Endothelial cell of umbilical vein (primary cell): ENCODE measurements around the gene RBM5.

Experiments used
- CTCF ChIP-seq, 2 donors: IDR thresholded peaks; 1 replicate in 1 of 2; 2 replicates in 1 of 2; pipeline ENCODE4 v1.5.1; 2011; ENCODE audit warnings: low read length in 2 of 2, mild to moderate bottlenecking in 2 of 2, moderate library complexity in 2 of 2, control low read depth in 1 of 2, inconsistent platforms in 1 of 2, low read depth in 1 of 2; ENCODE audit not compliant: insufficient read depth in 1 of 2; ENCODE audit errors: extremely low read depth in 1 of 2
- EZH2 ChIP-seq: IDR thresholded peaks from 2 replicates; pipeline ENCODE4 v1.6.1; 2012; ENCODE audit warnings: borderline replicate concordance, low read depth, mild to moderate bottlenecking, moderate library complexity, low read length, inconsistent platforms; ENCODE audit not compliant: severe bottlenecking
- GATA2 ChIP-seq: IDR thresholded peaks from 2 replicates; pipeline ENCODE4 v1.7.0; 2011; ENCODE audit warnings: low read depth, mild to moderate bottlenecking, moderate library complexity, mixed read lengths, low read length; ENCODE audit not compliant: insufficient read length, insufficient read depth
- MAX ChIP-seq: IDR thresholded peaks from 2 replicates; pipeline ENCODE4 v1.6.1; 2011; ENCODE audit not compliant: insufficient read depth, insufficient read length
- POLR2A ChIP-seq: IDR thresholded peaks from 2 replicates; pipeline ENCODE4 v1.6.1; 2012; ENCODE audit warnings: low read depth, mild to moderate bottlenecking, control low read depth, low read length

GRCh38 chr3:50078091-50078490 is 10.6 kb upstream of the RBM5 start:
- TF ChIP-seq GATA2 = no peak
- TF ChIP-seq EZH2 = no peak
- TF ChIP-seq CTCF (IDR thresholded peaks at IDR 0.05; ENCODE audit: extremely low read depth in 1 of 2, insufficient read depth in 1 of 2, low read depth in 1 of 2, low read length in 2 of 2) = no peak
- no peak for TF ChIP-seq POLR2A
- no peak for TF ChIP-seq MAX
